ENCODE results near the gene HBD.

The HBD gene

DNA sequence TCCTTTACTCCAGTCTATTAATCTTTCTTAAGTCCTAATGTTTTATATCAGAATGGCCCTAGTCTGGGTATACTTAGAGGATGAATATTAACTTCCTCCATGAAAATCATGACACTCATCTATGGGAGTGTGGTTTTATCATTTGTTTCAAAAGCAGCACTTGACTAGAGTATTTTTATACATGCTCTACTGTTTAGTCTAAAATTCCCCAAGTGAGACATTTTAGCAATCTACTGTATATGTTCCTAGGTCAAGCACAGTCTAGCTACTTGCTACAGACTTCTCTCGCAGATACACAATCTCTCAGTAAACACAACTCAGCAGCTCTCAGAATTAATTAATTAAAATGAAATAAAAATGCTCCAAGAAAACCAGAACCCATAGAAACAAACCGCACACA is 4.5 kb downstream of the HBD start:
- no peak for DNase-seq (ENCODE audit: insufficient read length)

DNA sequence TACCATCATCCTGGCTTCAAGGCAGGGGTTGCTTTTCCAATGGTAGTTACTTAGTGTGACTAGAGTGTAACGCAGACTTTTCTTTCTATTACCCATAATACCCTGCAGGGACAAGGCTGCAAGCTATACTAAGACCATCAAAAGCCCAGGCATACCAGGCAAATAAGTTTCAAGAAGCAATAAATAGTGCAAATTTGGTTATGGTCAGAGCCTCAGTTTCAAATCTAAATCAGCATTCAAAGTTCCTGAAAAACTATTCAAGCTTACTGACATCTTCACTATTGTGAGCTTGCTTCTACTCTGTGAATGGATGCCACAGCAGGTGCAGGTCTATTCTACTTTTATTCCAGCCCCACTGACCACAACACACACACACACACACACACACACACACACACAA is 4.9 kb downstream of the HBD start:
- TF ChIP-seq POLR2A (IDR thresholded peaks at IDR 0.05; ENCODE audit: low read depth, low read length), result no peak
- no peak for TF ChIP-seq TAF1 (IDR thresholded peaks at IDR 0.05; ENCODE audit: borderline replicate concordance, low read depth, low read length)
- FAIRE-seq, result no peak
- DNase-seq (ENCODE audit: insufficient read length), result no peak

More for the DNA sequence above, 4.5 kb downstream of the HBD start:
- no peak for TF ChIP-seq TAF1 (IDR thresholded peaks at IDR 0.05; ENCODE audit: borderline replicate concordance, low read depth, low read length)
- TF ChIP-seq POLR2A (IDR thresholded peaks at IDR 0.05; ENCODE audit: low read depth, low read length), result no peak
- TF ChIP-seq POLR2AphosphoS5 (IDR thresholded peaks at IDR 0.05; ENCODE audit: low read depth, low read length), result no peak
- peak; percentile 48 for FAIRE-seq

DNA sequence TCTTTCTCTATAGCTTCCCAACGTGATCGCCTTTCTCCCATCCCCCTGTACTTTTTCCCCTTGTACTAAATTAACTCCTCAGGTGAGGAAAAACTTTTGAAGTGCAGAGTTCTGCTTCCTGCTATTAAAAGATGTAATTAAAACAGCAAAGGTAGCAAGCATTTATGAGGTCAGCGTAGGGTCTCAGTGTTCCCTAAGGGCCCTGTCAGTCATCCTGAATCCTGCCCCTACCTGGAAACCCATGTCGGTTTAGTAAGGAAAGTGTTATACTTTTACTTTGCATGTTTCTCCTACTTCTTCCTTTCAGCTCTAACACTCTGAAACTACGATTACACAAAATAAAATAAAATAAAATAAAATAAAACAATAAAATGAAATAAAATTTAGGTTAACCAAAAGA is 6.2 kb downstream of the HBD start:
- FAIRE-seq (no peak), DNase-seq (ENCODE audit: insufficient read length) (no peak)
- TF ChIP-seq POLR2A (IDR thresholded peaks at IDR 0.05; ENCODE audit: low read depth, low read length) (no peak), TAF1 (IDR thresholded peaks at IDR 0.05; ENCODE audit: borderline replicate concordance, low read depth, low read length) (no peak), POLR2AphosphoS5 (IDR thresholded peaks at IDR 0.05; ENCODE audit: low read depth, low read length) (no peak)

DNA sequence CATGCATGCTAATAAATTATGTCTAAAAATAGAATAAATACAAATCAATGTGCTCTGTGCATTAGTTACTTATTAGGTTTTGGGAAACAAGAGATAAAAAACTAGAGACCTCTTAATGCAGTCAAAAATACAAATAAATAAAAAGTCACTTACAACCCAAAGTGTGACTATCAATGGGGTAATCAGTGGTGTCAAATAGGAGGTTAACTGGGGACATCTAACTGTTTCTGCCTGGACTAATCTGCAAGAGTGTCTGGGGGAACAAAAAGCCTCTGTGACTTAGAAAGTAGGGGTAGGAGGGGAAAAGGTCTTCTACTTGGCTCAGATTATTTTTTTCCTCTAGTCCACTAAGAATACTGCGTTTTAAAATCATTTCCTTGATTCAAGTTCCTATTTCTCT is 6.6 kb downstream of the HBD start:
- FAIRE-seq, result no peak
- TF ChIP-seq TAF1 (IDR thresholded peaks at IDR 0.05; ENCODE audit: borderline replicate concordance, low read depth, low read length) (no peak), POLR2A (IDR thresholded peaks at IDR 0.05; ENCODE audit: low read depth, low read length) (no peak)
- no peak for DNase-seq (ENCODE audit: insufficient read length)

DNA sequence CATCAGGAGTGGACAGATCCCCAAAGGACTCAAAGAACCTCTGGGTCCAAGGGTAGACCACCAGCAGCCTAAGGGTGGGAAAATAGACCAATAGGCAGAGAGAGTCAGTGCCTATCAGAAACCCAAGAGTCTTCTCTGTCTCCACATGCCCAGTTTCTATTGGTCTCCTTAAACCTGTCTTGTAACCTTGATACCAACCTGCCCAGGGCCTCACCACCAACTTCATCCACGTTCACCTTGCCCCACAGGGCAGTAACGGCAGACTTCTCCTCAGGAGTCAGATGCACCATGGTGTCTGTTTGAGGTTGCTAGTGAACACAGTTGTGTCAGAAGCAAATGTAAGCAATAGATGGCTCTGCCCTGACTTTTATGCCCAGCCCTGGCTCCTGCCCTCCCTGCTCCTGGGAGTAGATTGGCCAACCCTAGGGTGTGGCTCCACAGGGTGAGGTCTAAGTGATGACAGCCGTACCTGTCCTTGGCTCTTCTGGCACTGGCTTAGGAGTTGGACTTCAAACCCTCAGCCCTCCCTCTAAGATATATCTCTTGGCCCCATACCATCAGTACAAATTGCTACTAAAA is 7.5 kb downstream of the HBD start, which contains the start of gene HBB:
TSS of gene HBB (minus strand) at position 340 of the 579 bp plus-strand sequence. CDS start at position 290, 50 bp downstream.
- DNase-seq (ENCODE audit: insufficient read length), result no peak
- no peak for TF ChIP-seq POLR2AphosphoS5 (IDR thresholded peaks at IDR 0.05; ENCODE audit: low read depth, low read length)
- FAIRE-seq, result no peak

DNA sequence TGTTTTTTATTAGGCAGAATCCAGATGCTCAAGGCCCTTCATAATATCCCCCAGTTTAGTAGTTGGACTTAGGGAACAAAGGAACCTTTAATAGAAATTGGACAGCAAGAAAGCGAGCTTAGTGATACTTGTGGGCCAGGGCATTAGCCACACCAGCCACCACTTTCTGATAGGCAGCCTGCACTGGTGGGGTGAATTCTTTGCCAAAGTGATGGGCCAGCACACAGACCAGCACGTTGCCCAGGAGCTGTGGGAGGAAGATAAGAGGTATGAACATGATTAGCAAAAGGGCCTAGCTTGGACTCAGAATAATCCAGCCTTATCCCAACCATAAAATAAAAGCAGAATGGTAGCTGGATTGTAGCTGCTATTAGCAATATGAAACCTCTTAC is 8.8 kb downstream of the HBD start:
- DNase-seq (ENCODE audit: insufficient read length) (no peak), FAIRE-seq (no peak)
- no peak for TF ChIP-seq POLR2AphosphoS5 (IDR thresholded peaks at IDR 0.05; ENCODE audit: low read depth, low read length)

DNA sequence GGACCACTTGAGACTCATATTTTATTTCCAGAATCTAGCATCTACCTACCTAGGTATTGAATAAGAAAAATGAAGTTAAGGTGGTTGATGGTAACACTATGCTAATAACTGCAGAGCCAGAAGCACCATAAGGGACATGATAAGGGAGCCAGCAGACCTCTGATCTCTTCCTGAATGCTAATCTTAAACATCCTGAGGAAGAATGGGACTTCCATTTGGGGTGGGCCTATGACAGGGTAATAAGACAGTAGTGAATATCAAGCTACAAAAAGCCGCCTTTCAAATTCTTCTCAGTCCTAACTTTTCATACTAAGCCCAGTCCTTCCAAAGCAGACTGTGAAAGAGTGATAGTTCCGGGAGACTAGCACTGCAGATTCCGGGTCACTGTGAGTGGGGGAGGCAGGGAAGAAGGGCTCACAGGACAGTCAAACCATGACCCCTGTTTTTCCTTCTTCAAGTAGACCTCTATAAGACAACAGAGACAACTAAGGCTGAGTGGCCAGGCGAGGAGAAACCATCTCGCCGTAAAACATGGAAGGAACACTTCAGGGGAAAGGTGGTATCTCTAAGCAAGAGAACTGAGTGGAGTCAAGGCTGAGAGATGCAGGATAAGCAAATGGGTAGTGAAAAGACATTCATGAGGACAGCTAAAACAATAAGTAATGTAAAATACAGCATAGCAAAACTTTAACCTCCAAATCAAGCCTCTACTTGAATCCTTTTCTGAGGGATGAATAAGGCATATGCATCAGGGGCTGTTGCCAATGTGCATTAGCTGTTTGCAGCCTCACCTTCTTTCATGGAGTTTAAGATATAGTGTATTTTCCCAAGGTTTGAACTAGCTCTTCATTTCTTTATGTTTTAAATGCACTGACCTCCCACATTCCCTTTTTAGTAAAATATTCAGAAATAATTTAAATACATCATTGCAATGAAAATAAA is 9.5 kb downstream of the HBD start:
- TF ChIP-seq TAF1 (IDR thresholded peaks at IDR 0.05; ENCODE audit: borderline replicate concordance, low read depth, low read length) (no peak), POLR2A (IDR thresholded peaks at IDR 0.05; ENCODE audit: low read depth, low read length) (no peak), POLR2AphosphoS5 (IDR thresholded peaks at IDR 0.05; ENCODE audit: low read depth, low read length) (no peak)
- FAIRE-seq (no peak), DNase-seq (ENCODE audit: insufficient read length) (no peak)

DNA sequence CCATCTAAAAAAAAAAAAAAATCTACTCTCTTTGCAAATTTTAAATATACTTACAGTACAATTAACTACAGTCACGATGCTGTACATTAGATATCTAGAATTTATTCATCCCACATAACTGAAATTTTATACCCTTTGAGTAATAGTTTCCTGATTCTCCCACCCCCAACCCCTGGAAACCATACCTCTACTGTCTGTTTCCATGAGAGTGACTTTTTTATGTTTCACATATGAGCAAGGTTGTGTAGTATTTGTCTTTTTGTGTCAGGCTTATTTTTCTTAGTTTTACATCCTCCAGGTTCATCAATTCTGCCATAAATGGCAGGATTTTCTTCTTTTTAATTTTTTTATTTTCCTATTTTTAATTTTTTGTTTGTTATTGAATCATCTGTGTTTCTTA is 10.6 kb downstream of the HBD start:
- no peak for DNase-seq (ENCODE audit: insufficient read length)
- TF ChIP-seq POLR2AphosphoS5 (IDR thresholded peaks at IDR 0.05; ENCODE audit: low read depth, low read length) (no peak), POLR2A (IDR thresholded peaks at IDR 0.05; ENCODE audit: low read depth, low read length) (no peak), TAF1 (IDR thresholded peaks at IDR 0.05; ENCODE audit: borderline replicate concordance, low read depth, low read length) (no peak)
- FAIRE-seq, result no peak

DNA sequence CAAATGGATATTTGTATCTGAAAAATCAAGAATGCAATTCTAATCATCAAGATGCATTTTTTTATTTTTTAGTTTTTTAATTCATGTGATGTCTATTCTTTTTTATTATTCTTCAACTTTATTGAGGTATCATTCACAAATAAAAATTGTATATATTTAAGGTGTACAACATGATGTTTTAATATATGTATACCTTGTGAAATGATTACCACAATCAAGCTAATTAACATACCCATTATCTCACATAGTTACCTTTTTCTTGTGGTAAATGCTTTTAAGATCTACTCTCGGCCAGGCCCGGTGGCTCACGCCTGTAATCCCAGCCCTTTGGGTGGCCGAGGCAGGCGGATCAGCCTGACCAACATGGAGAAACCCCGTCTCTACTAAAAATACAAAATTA is 11.1 kb downstream of the HBD start:
- FAIRE-seq, result no peak

DNA sequence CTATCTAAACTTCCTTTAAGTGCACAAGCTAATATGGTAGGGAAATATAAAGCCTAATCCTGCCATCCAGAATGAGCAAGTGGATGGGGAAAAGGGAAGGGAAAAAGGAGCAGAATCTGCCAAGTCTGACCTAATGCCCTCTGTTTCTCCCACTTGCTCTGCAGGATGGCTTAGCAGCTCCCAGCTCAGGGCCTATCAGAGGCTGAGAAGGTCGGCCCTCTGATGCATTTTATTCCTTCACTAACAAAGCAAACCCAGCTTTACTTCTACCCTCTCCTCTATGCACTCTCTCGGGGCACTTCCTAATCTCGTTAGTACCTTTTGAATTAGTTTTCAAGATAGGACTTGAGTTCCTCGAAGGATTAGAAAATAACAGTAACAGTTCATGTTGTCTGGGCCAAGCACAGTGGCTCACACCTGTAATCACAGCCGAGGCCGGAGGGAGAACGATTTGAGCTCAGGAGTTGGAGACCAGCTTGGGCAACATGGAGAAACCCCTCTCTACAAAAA is 23.9 kb downstream of the HBD start:
- FAIRE-seq, result no peak
- TF ChIP-seq POLR2AphosphoS5 (IDR thresholded peaks at IDR 0.05; ENCODE audit: low read depth, low read length), result no peak
- TF ChIP-seq POLR2A (IDR thresholded peaks at IDR 0.05; ENCODE audit: low read depth, low read length), result no peak
- no peak for TF ChIP-seq TAF1 (IDR thresholded peaks at IDR 0.05; ENCODE audit: borderline replicate concordance, low read depth, low read length)
- no peak for DNase-seq (ENCODE audit: insufficient read length)

More for the DNA sequence above, 11.1 kb downstream of the HBD start:
- TF ChIP-seq TAF1 (IDR thresholded peaks at IDR 0.05; ENCODE audit: borderline replicate concordance, low read depth, low read length) (no peak), POLR2A (IDR thresholded peaks at IDR 0.05; ENCODE audit: low read depth, low read length) (no peak), POLR2AphosphoS5 (IDR thresholded peaks at IDR 0.05; ENCODE audit: low read depth, low read length) (no peak)
- no peak for DNase-seq (ENCODE audit: insufficient read length)

DNA sequence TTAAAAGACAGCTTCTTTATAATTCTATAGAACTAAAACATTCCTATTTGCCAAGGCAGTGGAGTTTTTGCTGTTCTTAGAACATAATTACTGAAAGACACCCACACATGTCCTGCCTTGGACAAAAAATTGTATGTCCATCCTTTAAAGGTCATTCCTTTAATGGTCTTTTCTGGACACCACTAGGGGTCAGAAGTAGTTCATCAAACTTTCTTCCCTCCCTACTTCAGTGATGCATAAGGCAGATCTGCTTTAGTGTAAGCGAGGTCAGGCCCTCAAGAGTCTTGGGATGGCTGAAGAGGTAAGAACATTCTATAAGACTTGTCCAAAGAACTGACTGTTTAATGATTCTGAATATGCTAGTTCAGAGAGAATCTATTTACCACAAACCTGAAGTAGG is 29.5 kb downstream of the HBD start:
- DNase-seq (ENCODE audit: insufficient read length) (no peak), FAIRE-seq (peak; percentile 89)
- no peak for TF ChIP-seq TAF1 (IDR thresholded peaks at IDR 0.05; ENCODE audit: borderline replicate concordance, low read depth, low read length)

DNA sequence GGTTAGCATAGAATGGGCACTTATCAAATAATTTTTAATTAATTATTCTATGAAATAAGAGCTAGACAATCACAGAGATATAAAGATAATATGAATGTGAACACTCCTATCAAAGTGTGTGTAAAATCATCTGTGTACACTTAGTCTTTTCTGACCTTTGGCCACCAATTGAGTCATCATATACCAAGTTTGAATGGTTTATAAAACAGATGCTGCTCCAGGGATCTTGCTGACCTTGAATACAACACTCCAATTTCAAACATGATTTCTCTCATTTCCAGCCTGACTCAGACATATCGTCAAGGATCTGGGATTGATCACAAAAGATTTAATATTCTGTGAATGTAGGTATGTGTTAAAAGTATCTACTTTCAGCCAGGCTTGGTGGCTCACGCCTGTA is 30.9 kb downstream of the HBD start:
- DNase-seq (ENCODE audit: insufficient read length), result no peak
- FAIRE-seq, result no peak
- TF ChIP-seq POLR2A (IDR thresholded peaks at IDR 0.05; ENCODE audit: low read depth, low read length) (no peak), TAF1 (IDR thresholded peaks at IDR 0.05; ENCODE audit: borderline replicate concordance, low read depth, low read length) (no peak), POLR2AphosphoS5 (IDR thresholded peaks at IDR 0.05; ENCODE audit: low read depth, low read length) (no peak)
